K562 (cell line): ENCODE data around the gene A1BG. TPM values are rescaled to one million over a fixed set of nuclear protein-coding genes. Genes with fewer than 3 reads are reported as not detected.

Experiments
- ATF2 ChIP-seq: sonication (generic); formaldehyde crosslinking; IDR thresholded peaks from 2 replicates; pipeline ENCODE4 v1.8.1; 2022; ENCODE audit warnings: missing genetic modification reagents
- FOSL1 ChIP-seq: fragments of 200-800 bp; sonication (Bioruptor generic); conservative IDR thresholded peaks from 2 replicates; pipeline ENCODE4 v1.6.1; 2016; ENCODE audit warnings: missing genetic modification characterization, missing compliant biosample characterization
- HDAC8 ChIP-seq: fragments of 450-650 bp; IDR thresholded peaks from 2 replicates; pipeline ENCODE4 v1.6.1; 2016; ENCODE audit warnings: mild to moderate bottlenecking, missing genetic modification characterization, moderate library complexity, missing compliant biosample characterization
- HEY1 ChIP-seq: fragments of 250-450 bp; sonication (Bioruptor Pico); IDR thresholded peaks from 2 replicates; pipeline ENCODE4 v1.5.0; 2020; ENCODE audit warnings: mild to moderate bottlenecking, moderate library complexity, borderline replicate concordance
- ID3 ChIP-seq, 2 experiments: fragments of 250-450 bp in 1 of 2; fragments of 450-650 bp in 1 of 2; sonication (Bioruptor Pico) in 1 of 2; IDR thresholded peaks; 2 replicates each; pipeline versions ENCODE4 v1.6.1 to v1.8.0; 2016 to 2021; ENCODE audit warnings: mild to moderate bottlenecking in 2 of 2, moderate library complexity in 2 of 2, missing compliant biosample characterization in 1 of 2, missing genetic modification characterization in 1 of 2
- MAZ ChIP-seq, 2 experiments: fragments of 450-650 bp in 1 of 2; sonication (generic) in 1 of 2; formaldehyde crosslinking; IDR thresholded peaks in 1 of 2; conservative IDR thresholded peaks in 1 of 2; 2 replicates each; pipeline versions ENCODE4 v1.4.0 to v1.5.0; 2020; ENCODE audit warnings: mild to moderate bottlenecking in 1 of 2, missing genetic modification reagents in 1 of 2
- MTA3 ChIP-seq: fragments of 450-650 bp; formaldehyde crosslinking; IDR thresholded peaks from 2 replicates; pipeline ENCODE4 v1.6.1; 2017; ENCODE audit warnings: mild to moderate bottlenecking, borderline replicate concordance
- RBM25 ChIP-seq: fragments of 200-400 bp; formaldehyde crosslinking; IDR thresholded peaks from 2 replicates; pipeline ENCODE4 v1.6.1; 2018; ENCODE audit warnings: low read length, low read depth, moderate library complexity; ENCODE audit not compliant: severe bottlenecking
- SRSF9 ChIP-seq: fragments of 200-400 bp; formaldehyde crosslinking; IDR thresholded peaks from 2 replicates; pipeline ENCODE4 v1.6.1; 2017; ENCODE audit warnings: low read depth, low read length, borderline replicate concordance
- SUPT5H ChIP-seq: fragments of 450-650 bp; IDR thresholded peaks from 2 replicates; pipeline ENCODE4 v1.6.1; 2016
- THRB ChIP-seq: fragments of 450-650 bp; formaldehyde crosslinking; conservative IDR thresholded peaks from 2 replicates; pipeline ENCODE4 v1.4.0; 2022; ENCODE audit warnings: mild to moderate bottlenecking, missing genetic modification characterization
- ZBTB1 ChIP-seq: sonication (generic); formaldehyde crosslinking; IDR thresholded peaks from 2 replicates; pipeline ENCODE4 v1.8.1; 2023; ENCODE audit warnings: missing genetic modification reagents, low read depth, mild to moderate bottlenecking, borderline replicate concordance
- ZBTB2 ChIP-seq: fragments of 450-650 bp; IDR thresholded peaks from 2 replicates; pipeline ENCODE4 v1.6.1; 2016; ENCODE audit warnings: antibody characterized with exemption
- ZNF589 ChIP-seq: fragments of 200-800 bp; sonication (Bioruptor generic); IDR thresholded peaks from 2 replicates; pipeline ENCODE4 v1.6.1; 2016; ENCODE audit warnings: low read depth, missing genetic modification characterization, missing compliant biosample characterization
- ZNF592 ChIP-seq: fragments of 450-650 bp; IDR thresholded peaks from 2 replicates; pipeline ENCODE4 v1.6.1; 2017; ENCODE audit warnings: antibody characterized with exemption, mild to moderate bottlenecking
- ZSCAN29 ChIP-seq: fragments of 450-650 bp; IDR thresholded peaks from 2 replicates; pipeline ENCODE4 v1.6.1; 2017
- polyA plus RNA-seq, 8 experiments: library from polyadenylated mRNA; depleted of rRNA in 4 of 8; stranded (reverse) in 5 of 8; unstranded in 3 of 8; fragments of >200 nt; fragmentation: Nextera tagmentation in 2 of 8; fragmentation: Illumina TruSeq in 1 of 8; extraction: Ambion mirVana in 2 of 8; extraction: Trizol in 1 of 8; gene quantifications; 2 replicates each; pipeline versions ENCODE4 v1.2.1 to v1.2.3, GENCODE V29; 2011 to 2014; ENCODE audit warnings: inconsistent platforms in 1 of 8, missing spikeins in 1 of 8
- total RNA-seq, 7 experiments: library from RNA; depleted of rRNA in 6 of 7; stranded (reverse); fragments of >200 nt in 6 of 7; fragmentation: Illumina TruSeq in 2 of 7; extraction: Trizol in 2 of 7; gene quantifications; 2 replicates each; pipeline versions ENCODE4 v1.2.1 to v1.2.3, GENCODE V29; 2011 to 2021; ENCODE audit warnings: low replicate concordance in 1 of 7

A1BG gene
- total and polyA plus RNA-seq, 9 of the 15 experiments (the other 6 are each of a cell fraction or from before 2014, with no cell fraction given), result 0.10 to 19.8 (median 2.6) TPM

- TF ChIP-seq ID3 (CRISPR knock-in tag; IDR thresholded peaks at IDR 0.05), result no peak
- TF ChIP-seq ID3 (tag; IDR thresholded peaks at IDR 0.05), result peak; percentile 67; the same call in 1 of the 2 replicates
- TF ChIP-seq ZBTB1 (CRISPR knock-in tag), result peak; percentile 4; the same call in 1 of the 2 replicates
- no peak for TF ChIP-seq ZNF589 (CRISPR knock-in tag)
- peak; percentile 12 to 64; a peak in 3 of 4 replicates for TF ChIP-seq MAZ (CRISPR knock-in tag; conservative IDR thresholded peaks at IDR 0.05 in 1 of 2, IDR thresholded peaks at IDR 0.05 in 1 of 2)
- TF ChIP-seq RBM25, result peak; percentile 62
- peak; percentile 48; the same call in 1 of the 2 replicates for TF ChIP-seq MTA3
- no peak for TF ChIP-seq HDAC8 (tag)
- peak; percentile 90 for TF ChIP-seq ZBTB2
- TF ChIP-seq THRB, result no peak
- no peak for TF ChIP-seq ZSCAN29
- no peak for TF ChIP-seq ATF2 (CRISPR knock-in tag)
- TF ChIP-seq SUPT5H, result peak; percentile 94
- TF ChIP-seq FOSL1, result no peak
- no peak; the same call in 1 of the 2 replicates for TF ChIP-seq ZNF592
- TF ChIP-seq SRSF9, result no peak
- 0 out of 2 replicates have a peak, but pooled peaks have one; percentile 34 for TF ChIP-seq HEY1 (CRISPR knock-in tag)
These were observed 9.1 kb upstream of the A1BG start, which contains the start of gene ZNF497 (continued) for GRCh38 chr19:58362272-58362994.
